Activated T-cell treated with anti-CD3 and anti-CD28 coated beads for 24 hours (primary cell): ENCODE measurements around the gene UPP2.

Experiments
- DNase-seq: peaks from one replicate; pipeline ENCODE4 v3.0.0-alpha.2; 2020; ENCODE audit warnings: low read depth

UPP2 gene

GRCh38 chr2:158112992-158113391 lies 11.3 kb downstream of the UPP2 start:
- DNase-seq, result no peak

- DNase-seq, result no peak
These were observed 12.1 kb downstream of the UPP2 start for GRCh38 chr2:158113741-158114295.

- DNase-seq, result no peak
These were observed 12.8 kb downstream of the UPP2 start for GRCh38 chr2:158114516-158114915.

GRCh38 chr2:158115202-158115767 lies 13.6 kb downstream of the UPP2 start:
- no peak for DNase-seq

GRCh38 chr2:158116936-158117335 lies 15.3 kb downstream of the UPP2 start:
- no peak for DNase-seq

GRCh38 chr2:158120102-158120501 lies 18.4 kb downstream of the UPP2 start:
- DNase-seq, result no peak

- DNase-seq, result no peak
These were observed 19.3 kb downstream of the UPP2 start for GRCh38 chr2:158120664-158121641.

- DNase-seq, result no peak
These were observed 23.2 kb downstream of the UPP2 start for GRCh38 chr2:158124896-158125295.

GRCh38 chr2:158125756-158126498 lies 24.3 kb downstream of the UPP2 start:
- DNase-seq, result no peak

GRCh38 chr2:158127380-158127804 lies 25.7 kb downstream of the UPP2 start:
- no peak for DNase-seq

- DNase-seq, result no peak
These were observed 26.7 kb downstream of the UPP2 start for GRCh38 chr2:158128168-158128973.

GRCh38 chr2:158129037-158129436 lies 27.4 kb downstream of the UPP2 start:
- no peak for DNase-seq

GRCh38 chr2:158130832-158131473 lies 29.3 kb downstream of the UPP2 start:
- no peak for DNase-seq

GRCh38 chr2:158131483-158131912 lies 29.8 kb downstream of the UPP2 start:
- DNase-seq, result no peak

GRCh38 chr2:158131919-158132566 lies 30.4 kb downstream of the UPP2 start:
- no peak for DNase-seq

- no peak for DNase-seq
These were observed 32.4 kb downstream of the UPP2 start for GRCh38 chr2:158134055-158134454.

GRCh38 chr2:158134655-158135054 lies 33.0 kb downstream of the UPP2 start:
- DNase-seq, result no peak

- DNase-seq, result no peak
These were observed 33.4 kb downstream of the UPP2 start for GRCh38 chr2:158135096-158135495.

GRCh38 chr2:158138255-158138654 lies 36.6 kb downstream of the UPP2 start:
- no peak for DNase-seq

GRCh38 chr2:158140201-158140600 lies 38.5 kb downstream of the UPP2 start:
- DNase-seq, result no peak
